ENCODE measurements around the gene KSR1. TPM values are rescaled to one million over a fixed set of nuclear protein-coding genes. Genes with fewer than 3 reads are reported as not detected.

Gene KSR1
- total RNA-seq, 2 donors from 2014 or later = 99.9 to 142 TPM

DNA sequence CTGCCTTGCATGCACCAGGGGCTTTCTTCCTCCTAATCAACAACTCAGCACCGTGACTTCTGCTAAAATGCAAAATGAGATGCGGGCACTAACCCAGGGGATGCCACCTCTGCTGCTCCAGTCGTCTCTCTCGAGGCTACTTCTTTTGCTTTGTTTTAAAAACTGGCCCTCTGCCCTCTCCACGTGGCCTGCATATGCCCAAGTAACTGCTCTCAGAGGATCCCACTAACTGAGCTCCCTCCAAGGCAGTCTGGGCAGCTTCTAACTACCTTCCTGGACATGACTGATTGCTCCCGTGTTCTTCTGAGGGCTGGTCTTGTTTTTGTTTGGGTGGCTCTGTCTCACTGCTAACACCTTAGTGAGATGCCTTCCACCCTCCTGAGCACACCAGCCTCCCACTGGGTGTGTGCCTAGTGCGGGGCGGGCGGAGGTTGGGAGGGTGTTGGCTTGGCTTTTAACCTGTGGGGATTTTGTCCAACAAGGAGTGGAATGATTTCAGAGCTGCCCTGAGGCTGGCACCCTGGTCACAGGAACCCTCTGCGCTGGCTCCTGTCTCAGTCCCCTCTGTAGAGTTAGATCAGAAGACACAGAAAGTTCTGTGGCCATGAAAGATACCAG lies 165.8 kb downstream of the KSR1 start:
- no peak for TF ChIP-seq POLR2A (IDR thresholded peaks at IDR 0.05)
- TF ChIP-seq, protein P1, sequence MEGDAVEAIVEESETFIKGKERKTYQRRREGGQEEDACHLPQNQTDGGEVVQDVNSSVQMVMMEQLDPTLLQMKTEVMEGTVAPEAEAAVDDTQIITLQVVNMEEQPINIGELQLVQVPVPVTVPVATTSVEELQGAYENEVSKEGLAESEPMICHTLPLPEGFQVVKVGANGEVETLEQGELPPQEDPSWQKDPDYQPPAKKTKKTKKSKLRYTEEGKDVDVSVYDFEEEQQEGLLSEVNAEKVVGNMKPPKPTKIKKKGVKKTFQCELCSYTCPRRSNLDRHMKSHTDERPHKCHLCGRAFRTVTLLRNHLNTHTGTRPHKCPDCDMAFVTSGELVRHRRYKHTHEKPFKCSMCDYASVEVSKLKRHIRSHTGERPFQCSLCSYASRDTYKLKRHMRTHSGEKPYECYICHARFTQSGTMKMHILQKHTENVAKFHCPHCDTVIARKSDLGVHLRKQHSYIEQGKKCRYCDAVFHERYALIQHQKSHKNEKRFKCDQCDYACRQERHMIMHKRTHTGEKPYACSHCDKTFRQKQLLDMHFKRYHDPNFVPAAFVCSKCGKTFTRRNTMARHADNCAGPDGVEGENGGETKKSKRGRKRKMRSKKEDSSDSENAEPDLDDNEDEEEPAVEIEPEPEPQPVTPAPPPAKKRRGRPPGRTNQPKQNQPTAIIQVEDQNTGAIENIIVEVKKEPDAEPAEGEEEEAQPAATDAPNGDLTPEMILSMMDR (IDR thresholded peaks at IDR 0.05) = no peak
- ATAC-seq = no peak
- no peak for DNase-seq
- H3K27ac ChIP-seq = no peak overlapping the region
- 79 to 84% methylated on average over 9 to 10 of the region's 10 CpGs for WGBS, 2 donors
- H3K27me3 ChIP-seq = no peaks in the 10 kb centered on the region
- no peak overlapping the region for H3K4me3 ChIP-seq
- H3K4me1 ChIP-seq = no peaks in the 10 kb centered on the region
- H3K36me3 ChIP-seq (replicated peaks in 1 of 2; ENCODE audit: insufficient read depth in 1 of 2, low read depth in 2 of 2) = peaks cover 6 to 57% of the 10 kb centered on the region in 2 donors
- intact Hi-C loops (cut with DNase I) = no loop called here
- H3K9me3 ChIP-seq = no peaks in the 10 kb centered on the region

DNA sequence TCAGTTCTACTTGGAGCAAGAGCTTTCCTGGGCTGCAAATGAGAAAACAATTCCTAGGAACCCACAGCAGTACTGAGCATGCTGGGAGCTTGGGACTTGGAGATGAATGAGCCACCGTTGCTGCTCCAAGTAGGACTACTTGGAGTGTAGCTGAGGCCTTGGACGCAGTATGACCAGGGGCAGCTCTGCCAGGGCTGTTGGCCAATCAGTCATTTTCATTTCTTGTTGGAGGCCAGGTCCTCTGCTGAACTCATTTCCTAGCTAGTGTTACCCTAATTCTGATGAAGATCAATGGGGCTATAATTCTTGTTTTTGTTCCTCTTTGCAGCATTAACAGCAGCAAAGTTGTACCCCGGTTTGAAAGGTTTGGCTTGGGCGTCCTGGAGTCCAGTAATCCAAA lies 166.7 kb downstream of the KSR1 start:
- Histone ChIP-seq H3K36me3 (replicated peaks in 1 of 2; ENCODE audit: insufficient read depth in 1 of 2, low read depth in 2 of 2) (peaks cover 0 to 49% of the 10 kb centered on the region in 2 donors), H3K9me3 (no peaks in the 10 kb centered on the region), H3K4me1 (no peaks in the 10 kb centered on the region), H3K4me3 (no peak overlapping the region), H3K27me3 (no peaks in the 10 kb centered on the region), H3K27ac (no peak overlapping the region)
- intact Hi-C loops (cut with DNase I) = no loop called here
- DNase-seq (no peak), ATAC-seq (no peak)
- 74 to 80% methylated on average over 4 of the region's 4 CpGs for WGBS, 2 donors
- TF ChIP-seq, protein P1 (IDR thresholded peaks at IDR 0.05) = no peak
- no peak for TF ChIP-seq POLR2A (IDR thresholded peaks at IDR 0.05)

DNA sequence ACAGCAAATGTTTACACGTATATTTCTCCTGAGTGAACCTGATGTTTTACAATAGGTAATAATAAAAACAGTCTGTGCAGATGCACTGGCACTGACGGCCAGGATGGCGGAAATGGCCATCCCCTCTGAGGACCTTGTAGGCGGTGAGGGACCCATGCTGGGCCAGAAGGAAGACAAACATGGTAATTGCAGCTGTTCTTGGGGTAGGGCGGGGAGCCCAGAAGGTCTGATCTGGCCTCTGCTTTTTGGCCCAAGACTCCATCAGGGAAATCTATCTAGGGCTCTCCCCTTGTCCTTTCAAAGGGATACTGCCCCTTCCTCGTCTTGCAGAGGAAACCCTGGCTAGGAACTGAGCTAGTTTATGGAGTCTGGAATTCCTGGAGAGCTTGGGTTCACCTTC lies 167.4 kb downstream of the KSR1 start:
- TF ChIP-seq, protein P1 (IDR thresholded peaks at IDR 0.05) = no peak
- TF ChIP-seq POLR2A (IDR thresholded peaks at IDR 0.05) = no peak
- no peaks in the 10 kb centered on the region for H3K9me3 ChIP-seq
- no peak for ATAC-seq
- no peak overlapping the region for H3K4me3 ChIP-seq
- intact Hi-C loops (cut with DNase I) = no loop called here
- H3K4me1 ChIP-seq = no peaks in the 10 kb centered on the region
- peaks cover 0 to 44% of the 10 kb centered on the region in 2 donors for H3K36me3 ChIP-seq (replicated peaks in 1 of 2; ENCODE audit: insufficient read depth in 1 of 2, low read depth in 2 of 2)
- H3K27ac ChIP-seq = no peak overlapping the region
- no peak for DNase-seq
- H3K27me3 ChIP-seq = no peaks in the 10 kb centered on the region
- 89% methylated on average over 6 of the region's 6 CpGs for WGBS, 2 donors

DNA sequence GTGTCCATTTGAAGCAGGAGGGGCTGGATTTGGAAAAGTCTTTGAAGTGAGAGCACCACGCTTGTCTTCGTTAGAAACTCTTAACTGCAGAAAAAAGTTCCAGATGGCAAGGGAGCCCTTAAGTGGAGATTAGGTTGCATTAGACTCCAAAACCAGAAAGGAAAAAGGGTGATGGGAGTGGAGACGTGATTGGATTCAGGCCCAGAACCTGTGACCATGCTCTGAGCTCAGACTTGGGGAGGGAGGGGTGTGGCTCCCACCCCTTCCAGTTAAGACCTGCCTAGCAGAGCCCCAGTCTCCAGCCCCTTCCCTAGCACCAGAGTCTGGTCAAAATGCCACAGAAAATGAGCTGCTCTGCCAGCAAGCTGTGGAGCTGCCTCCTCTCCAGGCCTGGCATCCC lies 168.3 kb downstream of the KSR1 start:
- Histone ChIP-seq H3K4me3 (no peak overlapping the region), H3K27me3 (no peaks in the 10 kb centered on the region), H3K4me1 (no peaks in the 10 kb centered on the region), H3K9me3 (no peaks in the 10 kb centered on the region), H3K36me3 (replicated peaks in 1 of 2; ENCODE audit: insufficient read depth in 1 of 2, low read depth in 2 of 2) (peaks cover 0 to 41% of the 10 kb centered on the region in 2 donors), H3K27ac (no peak overlapping the region)
- 80 to 94% methylated on average over 3 of the region's 3 CpGs for WGBS, 2 donors
- no peak for ATAC-seq
- no peak for TF ChIP-seq POLR2A (IDR thresholded peaks at IDR 0.05)
- TF ChIP-seq, protein P1 (IDR thresholded peaks at IDR 0.05) = no peak
- intact Hi-C loops (cut with DNase I) = no loop called here
- no peak for DNase-seq

DNA sequence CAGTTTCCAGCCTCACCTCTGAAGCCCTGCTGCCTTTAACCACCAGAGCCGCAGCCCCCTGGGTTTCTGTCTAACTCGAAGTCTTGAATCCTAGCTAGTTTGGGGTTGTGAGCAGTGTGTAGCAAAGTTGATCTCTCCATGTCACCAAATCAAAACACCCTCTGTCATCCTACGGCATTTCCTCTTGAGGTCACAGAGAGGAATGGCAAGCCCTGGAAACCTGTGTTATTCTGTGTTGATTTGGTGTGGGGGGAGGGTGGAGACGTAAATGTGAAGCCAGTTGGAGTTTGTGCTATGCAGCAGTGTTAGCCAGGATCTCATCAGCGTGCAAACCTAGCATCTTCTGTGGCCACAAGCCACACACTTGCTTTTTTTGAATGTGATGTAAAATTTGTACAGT lies 169.6 kb downstream of the KSR1 start:
- no peak for ATAC-seq
- Histone ChIP-seq H3K9me3 (no peaks in the 10 kb centered on the region), H3K36me3 (replicated peaks in 1 of 2; ENCODE audit: insufficient read depth in 1 of 2, low read depth in 2 of 2) (peaks cover 0 to 30% of the 10 kb centered on the region in 2 donors), H3K27ac (no peak overlapping the region), H3K4me3 (no peak overlapping the region), H3K4me1 (peaks cover 3% of the 10 kb centered on the region), H3K27me3 (no peaks in the 10 kb centered on the region)
- TF ChIP-seq, protein P1 (IDR thresholded peaks at IDR 0.05) = no peak
- TF ChIP-seq POLR2A (IDR thresholded peaks at IDR 0.05) = no peak
- DNase-seq = no peak
- intact Hi-C loops (cut with DNase I) = no loop called here
- WGBS, 2 donors = 88 to 89% methylated on average over 5 of the region's 5 CpGs
